ENCODE results near the gene VDAC1.

VDAC1 gene

DNA sequence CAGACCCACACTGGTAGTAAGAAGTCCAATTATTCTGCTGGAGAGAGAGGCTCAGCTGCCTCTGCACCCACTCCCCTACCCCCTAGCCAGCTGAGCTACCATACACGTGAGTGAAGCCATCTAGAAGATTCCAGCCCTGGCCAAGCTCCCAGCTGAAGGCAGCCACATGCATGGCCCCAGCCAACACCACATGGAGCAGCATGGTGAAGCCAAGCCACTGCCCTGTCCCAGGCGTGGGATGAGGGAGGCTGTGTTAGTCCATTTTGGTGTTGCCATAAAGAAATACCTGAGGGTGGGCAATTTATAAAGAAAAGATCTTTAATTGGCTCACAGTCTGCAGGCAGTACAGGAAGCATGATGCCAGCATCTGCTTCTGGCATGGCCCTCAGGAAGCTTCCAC lies 20.0 kb upstream of the VDAC1 start:
- no peak for DNase-seq (ENCODE audit: low read depth)

DNA sequence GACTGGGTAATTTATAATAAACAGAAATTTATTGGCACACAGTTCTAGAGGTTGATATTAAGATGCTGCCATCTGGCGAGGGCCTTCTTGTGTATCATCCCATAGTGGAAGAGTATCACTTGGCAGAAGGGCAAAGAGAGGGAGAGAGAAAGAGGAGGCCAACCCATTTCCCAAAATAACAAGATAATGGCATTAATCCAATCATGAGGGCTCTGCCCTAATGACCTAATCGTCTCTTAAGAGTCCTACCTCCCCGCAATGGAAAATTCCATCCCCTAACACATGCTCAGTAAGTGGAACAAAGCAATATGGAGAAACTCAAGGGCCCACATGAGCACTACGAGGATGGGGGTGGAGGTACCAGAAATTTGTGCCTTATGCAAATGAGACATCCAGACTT lies 17.6 kb upstream of the VDAC1 start:
- no peak for DNase-seq (ENCODE audit: low read depth)

DNA sequence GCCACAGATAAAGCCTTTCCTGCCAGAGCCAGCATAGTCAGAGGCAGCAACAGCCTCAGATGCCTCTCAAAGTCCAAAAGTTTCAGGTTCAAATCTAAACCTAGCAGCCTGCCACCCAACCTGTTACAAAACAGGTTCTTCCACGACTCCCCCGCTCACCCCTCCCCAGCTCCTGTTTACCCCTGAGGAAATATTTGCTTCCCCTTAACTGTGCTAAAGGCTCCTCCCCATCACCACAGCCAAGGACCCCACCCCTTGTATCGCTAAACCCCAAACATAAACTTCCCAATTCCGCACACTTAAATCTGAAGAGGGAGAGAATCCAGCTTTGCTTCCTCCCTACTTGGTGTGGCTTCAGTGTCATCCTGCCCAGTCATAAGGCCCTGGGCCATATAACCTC lies 15.4 kb upstream of the VDAC1 start:
- no peak for DNase-seq (ENCODE audit: low read depth)

DNA sequence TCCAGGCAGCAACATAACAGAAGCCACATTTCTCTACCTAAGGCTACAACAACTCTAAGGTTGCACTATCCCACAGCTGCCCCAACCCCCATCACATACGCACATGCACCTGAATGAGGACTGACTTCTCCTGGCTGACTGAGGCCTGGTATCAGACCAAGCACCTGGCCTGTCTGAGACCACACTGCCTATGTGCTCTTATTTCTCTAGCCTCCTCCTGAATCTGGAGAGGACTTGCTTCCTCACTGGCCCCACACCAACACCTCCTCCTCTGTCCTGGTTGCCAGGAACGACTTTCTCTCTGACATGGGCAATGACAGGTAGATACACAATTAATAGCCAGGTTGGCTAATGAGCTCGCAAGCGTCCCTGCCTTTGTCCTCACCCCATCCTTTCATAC lies 14.9 kb upstream of the VDAC1 start:
- DNase-seq (ENCODE audit: low read depth): no peak

DNA sequence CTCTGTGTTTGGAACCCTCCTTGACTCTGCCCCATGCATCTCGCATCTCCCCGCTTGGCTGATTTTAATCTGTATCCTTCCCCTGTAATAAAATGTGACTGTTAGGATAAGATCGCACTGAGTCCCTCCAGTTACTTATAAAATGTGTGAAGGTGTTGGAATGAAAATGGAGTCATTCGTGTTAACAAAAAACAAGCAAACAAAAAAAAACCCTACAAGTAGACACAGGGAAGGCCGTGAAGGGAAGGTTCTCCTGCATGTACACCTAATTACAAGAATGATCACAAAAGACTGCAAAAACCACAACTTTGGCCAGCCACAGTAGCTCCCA lies 14.2 kb upstream of the VDAC1 start:
- no peak for DNase-seq (ENCODE audit: low read depth)

DNA sequence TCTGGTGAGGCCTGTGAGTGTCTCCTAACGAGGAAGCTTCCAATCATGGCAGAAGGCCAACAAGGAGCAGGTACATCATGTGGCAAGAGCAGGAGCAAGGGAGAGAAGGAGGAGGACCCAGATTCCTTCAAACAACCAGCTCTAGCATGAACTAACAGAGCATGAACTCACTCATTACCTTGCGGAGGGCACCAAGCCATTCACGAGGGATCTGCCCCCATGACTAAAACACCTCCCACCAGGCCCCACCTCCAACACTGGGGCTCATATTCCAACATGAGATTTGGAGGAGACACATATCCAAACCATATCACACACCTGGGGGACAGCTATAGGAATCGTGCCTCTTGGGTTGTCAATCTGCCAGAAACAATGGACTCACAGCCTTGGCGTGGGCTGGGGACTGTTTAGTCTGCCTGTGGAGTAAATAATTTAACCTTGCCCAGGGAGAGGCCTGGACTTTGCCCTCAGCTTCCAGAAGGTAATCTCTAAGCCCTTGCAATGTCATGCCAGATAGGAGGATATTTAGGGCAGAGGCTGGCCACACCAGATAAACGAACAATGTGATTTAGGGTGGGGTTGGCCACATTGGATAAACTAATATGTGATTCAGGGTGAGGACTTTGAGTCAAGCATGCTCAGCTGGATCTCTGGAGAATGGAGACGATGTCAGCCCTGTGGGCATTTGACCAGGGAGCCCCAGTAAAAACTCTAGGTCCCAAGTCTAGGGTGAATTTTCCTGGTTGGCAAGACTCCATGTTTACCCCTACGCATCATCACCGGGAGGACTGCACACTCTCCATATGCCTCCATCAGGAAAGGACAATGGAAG lies 13.6 kb upstream of the VDAC1 start:
- DNase-seq (ENCODE audit: low read depth): no peak

DNA sequence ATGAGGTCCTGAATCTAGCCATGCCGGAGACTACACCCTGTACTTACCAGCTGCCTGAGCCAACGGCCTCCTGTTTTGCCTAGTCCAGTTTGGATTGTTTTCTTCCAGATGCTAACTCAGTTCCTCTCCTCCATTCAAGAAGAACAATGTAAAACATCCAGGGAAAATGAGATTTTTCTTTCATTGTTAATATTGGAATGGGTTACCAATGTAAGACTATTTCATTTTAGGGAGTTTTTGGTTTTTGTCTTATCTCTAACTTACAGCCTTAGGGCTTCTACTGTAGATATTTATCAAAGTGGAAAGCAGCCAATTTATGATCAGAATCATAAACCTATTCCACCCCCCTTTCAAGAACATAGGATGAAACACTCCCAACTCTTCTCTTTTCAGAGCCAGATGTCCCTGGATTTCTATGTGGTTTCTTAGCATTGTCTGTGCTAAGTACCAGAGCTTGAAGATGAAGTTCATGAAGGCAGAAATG lies 3.5 kb upstream of the VDAC1 start:
- no peak for DNase-seq (ENCODE audit: low read depth)

DNA sequence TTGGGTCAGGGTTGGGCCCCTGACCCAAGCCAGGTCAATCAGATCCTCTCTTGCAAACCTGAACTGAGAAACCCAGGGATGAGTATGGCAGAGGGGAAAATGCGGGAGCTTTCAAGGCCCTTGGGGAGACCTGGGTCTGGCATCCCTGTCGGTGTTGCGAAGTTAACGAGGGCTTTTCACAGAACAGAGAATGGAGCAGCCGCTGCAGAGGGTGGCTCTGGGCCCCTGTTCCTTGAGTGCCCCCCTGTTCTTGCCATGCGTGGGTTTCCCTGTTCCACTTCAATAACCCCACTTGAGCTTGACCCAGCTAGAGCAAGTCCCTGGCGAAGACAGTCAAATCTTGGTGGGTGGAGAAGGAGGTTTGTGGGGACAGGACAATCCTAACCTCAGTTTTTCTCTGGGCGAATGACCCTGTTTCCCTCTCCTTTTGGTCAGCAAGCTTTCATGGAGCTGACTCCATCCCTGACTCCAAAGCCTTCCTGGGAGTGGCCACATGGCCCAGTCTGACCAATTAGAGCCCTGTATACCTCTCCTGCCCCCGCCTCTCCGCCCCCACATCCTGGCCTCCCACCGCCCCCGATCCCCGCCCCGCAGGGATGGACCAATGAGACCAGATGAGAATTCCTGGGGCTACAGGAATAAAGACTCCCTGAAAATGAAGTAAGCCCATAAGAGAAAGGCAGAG lies 2.9 kb upstream of the VDAC1 start:
- no peak for DNase-seq (ENCODE audit: low read depth)

DNA sequence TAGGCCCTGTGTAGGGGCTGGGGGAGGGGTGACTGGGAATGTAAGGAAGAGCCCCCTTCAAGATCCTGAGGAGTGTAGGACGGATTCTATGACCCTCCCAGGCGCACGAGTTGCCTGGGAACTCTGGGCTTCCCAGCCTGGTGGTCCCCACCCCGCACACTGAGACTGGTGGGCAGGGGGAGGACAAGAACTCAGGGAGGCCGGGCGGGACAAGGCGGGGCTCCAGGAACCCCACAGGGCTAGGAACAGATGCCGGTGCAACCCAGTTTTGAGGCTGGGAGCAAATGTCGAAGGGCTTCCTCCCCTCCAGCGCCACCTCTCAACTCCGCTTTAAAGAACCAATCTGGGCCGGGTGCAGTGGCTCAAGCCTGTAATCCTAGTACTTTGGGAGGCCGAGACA lies 1.3 kb upstream of the VDAC1 start:
- no peak for DNase-seq (ENCODE audit: low read depth)

DNA sequence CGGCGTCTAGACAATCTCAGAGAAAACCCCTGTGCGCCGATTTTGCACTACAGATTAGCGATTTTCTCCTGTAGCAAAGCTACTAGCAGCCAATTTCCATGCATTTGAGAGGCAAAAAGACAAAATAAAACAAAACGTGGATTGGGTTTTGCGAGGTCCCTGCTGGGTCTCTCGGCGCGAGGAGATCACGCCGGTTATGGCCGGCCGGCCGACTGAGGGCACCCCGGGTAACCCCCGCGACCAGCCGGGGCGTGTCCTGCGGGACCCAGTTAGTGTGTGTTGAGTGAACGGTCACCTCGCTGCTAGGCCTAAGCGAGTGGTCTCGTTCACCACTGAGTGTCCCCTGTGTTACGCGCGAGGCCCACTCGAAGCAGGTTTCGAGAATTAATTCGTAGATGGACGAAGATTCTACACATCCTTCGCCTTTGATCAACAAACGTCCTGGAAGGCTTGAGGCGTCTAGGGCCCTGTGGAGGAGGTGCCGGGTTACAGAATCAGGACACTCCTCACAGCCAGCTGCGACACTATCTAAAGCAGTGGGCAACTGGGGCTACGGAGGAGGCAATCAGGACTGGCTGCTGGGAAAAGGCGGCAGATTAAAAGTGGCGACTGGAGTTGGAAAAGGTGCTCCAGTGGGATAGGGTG lies 764 bp upstream of the VDAC1 start:
- no peak for DNase-seq (ENCODE audit: low read depth)

DNA sequence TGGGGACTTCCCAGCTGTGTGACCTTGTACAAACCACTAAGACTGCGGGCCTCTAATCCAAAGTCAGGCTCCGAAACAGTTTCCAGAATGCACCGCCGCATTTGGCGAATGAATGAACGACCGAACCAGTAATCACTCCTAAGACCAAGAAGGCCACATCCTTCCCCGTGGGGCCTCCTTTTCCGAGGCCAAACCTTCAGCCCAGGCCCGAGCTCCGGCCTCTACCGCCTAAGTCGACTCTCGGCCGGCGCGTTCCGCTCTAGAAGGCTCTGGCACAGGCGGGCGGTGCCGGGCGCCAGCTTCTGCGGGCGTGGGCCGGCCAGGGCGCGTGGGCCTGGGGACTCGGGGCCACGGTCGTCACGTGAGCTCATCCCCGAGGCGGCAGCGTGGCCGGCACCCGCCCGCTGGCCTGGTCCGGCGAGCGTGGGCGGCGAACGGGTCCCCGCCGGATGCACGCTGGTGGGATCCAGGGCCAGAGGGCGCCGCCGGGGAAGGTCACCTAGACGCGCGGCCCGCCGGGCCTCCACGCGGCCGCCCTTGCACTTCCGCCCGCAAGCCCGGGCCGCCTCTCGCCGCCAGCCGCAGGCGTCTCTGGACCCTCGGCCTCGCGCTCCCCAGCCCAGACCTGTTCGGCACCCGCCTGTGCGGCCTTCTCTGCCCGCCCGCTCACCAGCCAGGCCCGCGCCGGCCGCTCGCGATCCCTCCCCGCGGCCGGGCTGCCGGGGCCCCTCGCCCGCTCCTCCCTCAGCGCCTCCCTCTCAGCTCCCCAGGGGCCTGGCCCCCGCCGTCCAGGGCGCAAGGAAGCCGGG lies 754 bp downstream of the VDAC1 start:
- DNase-seq (ENCODE audit: low read depth): no peak

DNA sequence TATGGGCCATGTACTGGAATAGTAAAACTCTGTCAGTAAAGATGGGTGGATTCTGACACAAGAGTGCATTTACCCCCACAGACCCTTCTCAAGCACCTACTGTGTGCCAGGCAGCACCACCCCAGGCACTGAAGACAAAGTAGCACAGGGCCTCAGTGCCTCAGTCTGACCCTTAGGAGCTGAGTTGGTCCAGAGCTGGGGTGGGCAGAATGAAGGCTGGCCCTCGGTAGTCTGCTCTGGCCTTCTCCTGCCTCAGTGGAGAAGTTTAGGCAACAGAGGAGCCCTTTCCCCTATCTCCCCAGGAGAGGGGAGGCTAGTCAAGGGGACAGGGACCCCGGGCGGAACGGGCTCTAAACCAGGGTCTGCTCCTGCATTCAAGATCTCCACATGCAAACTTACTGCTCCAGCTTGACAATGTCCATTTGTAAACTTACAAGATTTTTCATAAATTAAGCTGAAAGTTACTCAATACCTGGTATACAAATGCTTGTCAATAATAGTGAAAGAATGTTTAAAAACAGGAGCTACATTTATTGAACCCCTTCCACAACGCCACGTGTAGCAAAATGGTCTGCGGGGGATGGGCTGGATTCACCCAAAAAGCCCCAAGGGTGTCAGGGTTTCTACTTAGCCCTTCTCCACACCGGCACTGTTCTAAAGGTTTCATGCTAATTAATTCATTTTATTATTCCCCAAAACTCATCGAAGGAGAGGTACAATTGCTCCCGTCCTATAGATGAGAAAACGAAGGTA lies 1.5 kb downstream of the VDAC1 start:
- DNase-seq (ENCODE audit: low read depth): no peak

DNA sequence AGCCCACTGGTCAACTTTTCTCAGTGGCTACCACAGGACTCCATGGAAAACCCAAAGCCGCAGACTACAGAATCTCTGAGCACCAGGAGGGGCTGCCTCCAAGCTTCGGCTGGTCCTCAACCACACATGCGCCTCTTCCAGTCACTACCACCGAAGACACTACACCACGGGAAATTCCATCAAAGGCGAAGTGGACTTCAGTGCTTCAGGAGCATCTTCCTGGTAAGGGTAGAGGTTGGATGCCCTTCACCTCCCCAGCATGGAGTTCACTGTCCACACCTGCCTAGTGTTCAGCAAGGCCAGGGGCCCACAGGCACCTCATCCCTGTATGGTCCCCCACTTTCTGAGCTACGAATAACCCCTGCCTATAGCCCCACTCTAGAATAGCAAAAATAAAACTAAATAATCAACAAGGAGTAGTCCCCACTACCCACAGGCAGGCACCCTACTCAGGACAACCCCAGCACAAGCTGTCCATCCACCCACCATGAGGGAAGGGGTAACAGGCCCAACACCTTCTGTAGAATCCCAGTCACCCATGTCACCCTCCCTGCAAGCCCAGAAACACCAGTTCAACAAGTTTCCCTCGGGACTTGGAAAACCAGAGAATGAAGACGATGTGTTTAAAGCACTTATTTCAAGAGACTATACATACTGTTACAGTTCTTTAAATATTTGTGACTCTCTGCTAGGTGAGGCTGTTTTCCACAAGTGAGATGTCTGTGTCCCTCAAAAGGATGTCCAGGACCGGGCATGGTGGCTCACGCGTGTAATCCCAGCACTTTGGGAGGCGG lies 2.6 kb downstream of the VDAC1 start:
- DNase-seq (ENCODE audit: low read depth): no peak

DNA sequence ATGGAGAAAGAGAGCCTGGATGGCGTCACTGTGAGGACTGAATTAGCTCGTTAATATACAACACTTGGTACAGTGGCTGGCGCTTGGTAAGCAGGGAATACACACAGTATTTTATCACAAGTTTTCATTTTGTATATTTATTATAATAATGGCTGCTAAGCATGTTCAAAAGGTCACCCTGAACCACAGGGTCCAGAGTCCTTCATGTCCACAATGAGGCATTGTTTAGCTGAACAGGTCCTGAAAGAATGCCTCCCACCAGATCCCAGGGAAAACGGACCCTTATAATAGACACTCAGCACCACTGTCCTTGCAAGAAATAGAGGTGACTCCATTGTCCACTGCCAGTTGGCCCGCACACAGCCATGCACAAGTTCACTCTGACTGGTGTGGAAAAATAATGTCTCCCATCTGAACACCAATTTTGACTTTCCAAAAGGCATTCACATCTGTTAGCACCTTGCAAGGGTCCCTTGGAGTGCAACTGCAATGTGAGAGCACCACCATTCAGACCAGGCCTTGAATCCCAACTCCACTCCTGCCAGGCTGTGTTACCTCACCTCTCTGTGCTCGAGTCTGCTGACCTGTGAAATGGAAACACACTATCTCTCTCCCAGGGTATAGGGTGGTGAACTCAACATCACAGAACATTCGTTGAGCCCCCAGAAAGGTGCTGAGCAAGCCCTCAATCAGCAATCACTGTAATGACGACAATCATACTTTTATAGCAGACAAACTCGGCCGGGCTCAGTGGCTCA lies 3.9 kb downstream of the VDAC1 start:
- DNase-seq (ENCODE audit: low read depth): no peak

DNA sequence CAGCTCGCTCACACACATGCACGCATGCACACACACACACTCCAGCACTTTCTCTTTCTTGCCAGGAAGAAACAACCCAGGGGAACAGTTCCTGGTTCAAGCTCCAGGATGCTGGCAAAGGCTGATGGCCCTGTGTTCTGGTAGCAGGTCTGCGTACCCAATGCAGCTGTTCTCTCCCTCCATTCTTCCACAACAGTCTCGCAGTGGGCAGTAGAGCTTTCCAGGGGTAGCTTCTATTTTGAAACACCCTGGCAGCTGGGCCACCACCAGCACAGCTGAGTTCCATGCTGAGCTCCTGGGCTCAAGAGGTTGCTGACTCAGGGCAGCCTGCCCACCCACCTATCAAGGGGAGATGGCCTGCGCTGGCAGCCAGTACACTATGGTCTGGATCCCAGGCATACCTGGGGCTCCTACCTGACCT lies 4.7 kb downstream of the VDAC1 start:
- DNase-seq (ENCODE audit: low read depth): no peak

DNA sequence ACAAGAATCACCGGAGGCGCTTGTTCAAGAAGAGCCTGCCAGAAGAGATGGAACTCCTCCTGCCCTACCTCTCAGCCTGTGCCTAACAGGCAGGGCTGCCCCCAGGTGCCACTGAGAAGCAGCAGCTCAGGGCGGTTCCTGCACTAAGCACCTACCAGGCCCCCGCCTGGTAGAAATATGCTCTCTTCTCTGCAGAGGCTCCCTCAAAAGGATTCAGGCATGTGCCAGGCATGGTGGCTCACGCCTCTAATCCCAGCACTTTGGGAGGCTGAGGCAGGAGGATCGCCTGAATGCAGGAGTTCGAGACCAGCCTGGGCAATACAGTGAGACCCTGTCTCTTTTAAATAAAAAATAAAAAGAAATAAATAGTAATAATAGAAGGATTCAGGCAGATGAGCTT lies 6.0 kb downstream of the VDAC1 start:
- DNase-seq (ENCODE audit: low read depth): no peak

DNA sequence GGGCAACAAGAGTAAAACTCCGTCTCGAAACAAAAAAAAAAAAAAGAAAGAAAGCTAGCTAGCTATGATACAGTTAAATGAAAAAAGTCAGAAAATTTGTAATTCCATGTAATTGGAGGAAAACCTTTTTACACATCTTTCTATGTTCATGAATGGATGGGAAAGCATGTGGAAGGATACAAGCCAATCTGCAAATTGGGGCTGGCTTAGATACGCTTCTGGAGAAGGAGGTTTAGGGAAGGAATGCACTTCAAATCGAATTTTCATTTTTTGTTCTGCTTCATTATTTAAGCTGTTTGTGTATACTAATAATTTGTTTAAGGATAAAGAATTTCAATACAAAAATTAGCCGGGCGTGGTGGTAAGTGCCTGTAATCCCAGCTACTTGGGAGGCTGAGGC lies 6.7 kb downstream of the VDAC1 start:
- DNase-seq (ENCODE audit: low read depth): no peak

DNA sequence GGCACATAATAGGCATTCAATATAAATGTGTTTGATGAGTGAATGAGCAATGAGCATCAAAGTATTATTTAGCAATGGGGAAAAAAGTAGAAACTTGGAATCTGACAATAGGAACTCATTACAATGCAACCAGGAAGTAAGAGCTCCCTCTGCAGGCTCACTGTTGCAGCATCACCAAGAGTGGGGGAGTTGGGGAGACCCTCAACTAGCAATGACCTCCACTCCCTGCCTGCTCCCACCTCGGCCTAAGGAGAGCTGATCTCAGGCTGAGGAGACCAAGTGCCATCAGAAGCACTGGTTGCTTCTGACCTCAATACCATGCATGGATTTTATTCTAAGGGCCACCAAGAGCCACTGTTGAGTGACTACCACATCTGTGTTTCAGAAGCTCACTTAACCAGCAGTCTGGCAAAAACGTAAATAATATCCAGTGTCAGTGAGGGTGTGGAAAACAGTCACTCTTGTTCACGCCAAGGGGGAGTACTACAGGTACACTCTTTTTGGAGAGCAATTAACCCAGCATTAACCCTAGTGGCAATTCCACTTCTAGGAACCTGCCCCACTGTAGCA lies 8.0 kb downstream of the VDAC1 start:
- no peak for DNase-seq (ENCODE audit: low read depth)

DNA sequence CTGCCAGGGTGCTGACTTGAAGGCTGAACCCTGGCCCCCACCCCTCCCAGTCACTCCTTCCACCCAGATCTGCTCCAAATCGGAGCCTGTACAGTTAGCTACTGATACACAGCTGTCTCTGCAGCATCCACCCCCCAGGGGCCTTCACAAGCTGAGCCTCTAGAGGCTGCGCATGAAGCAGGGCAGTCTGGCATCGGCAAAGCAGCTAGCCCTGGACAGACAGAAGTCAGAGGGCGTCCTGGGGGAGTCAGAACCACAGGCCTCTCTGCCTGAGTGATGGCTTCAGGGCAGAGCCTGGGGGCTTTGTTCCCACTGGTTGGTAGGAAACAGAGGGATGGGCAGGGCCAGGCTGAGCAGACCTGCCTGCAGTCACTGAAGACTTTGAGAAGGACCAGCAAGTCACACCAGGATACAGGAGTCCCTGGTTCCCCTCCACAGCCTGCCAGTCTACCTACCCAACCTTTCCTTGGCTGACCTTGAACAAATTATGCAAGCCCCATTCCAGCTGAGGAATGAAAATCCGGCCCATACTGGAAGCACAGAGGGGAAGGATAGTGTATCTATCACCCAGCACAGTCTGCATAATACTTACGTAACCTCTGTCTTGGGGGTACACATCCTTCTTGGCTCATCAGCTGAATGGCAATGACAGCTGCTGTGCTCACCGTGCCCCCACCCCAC lies 8.8 kb downstream of the VDAC1 start:
- DNase-seq (ENCODE audit: low read depth): no peak

All from fibroblast of the conjunctiva (primary cell).